ENCODE results near the gene GSTA4. TPM values are rescaled to one million over a fixed set of nuclear protein-coding genes. Genes with fewer than 3 reads are reported as not detected.
"Not testable (repeated sequence)": the region's sequence is repeated elsewhere in the genome, so short reads cannot be mapped to it uniquely, and the experiment has no call there.

The GSTA4 gene
- total RNA-seq, 1 donor from 2014 or later: 31.4 TPM

- no peak overlapping the region for H3K27ac Mint-ChIP-seq (ENCODE audit: unreplicated experiment)
- no peaks in the 10 kb centered on the region for H3K36me3 Mint-ChIP-seq (ENCODE audit: low read depth)
- H3K4me1 Mint-ChIP-seq (ENCODE audit: low read depth): peaks cover 3% of the 10 kb centered on the region
- no peaks in the 10 kb centered on the region for H3K9me3 Mint-ChIP-seq (ENCODE audit: low read depth)
- TF ChIP-seq CTCF (IDR thresholded peaks at IDR 0.05): no peak
- no peak overlapping the region for H3K4me3 Mint-ChIP-seq (ENCODE audit: unreplicated experiment)
- no peak for DNase-seq (ENCODE audit: low spot score)
- H3K27me3 Mint-ChIP-seq (ENCODE audit: low read depth): peaks cover 4% of the 10 kb centered on the region
These were observed 36.4 kb downstream of the GSTA4 start for GRCh38 chr6:52958546-52959255.

- H3K4me1 Mint-ChIP-seq (ENCODE audit: low read depth): peaks cover under 1% of the 10 kb centered on the region
These were observed 39.2 kb downstream of the GSTA4 start for GRCh38 chr6:52955871-52956270.

GRCh38 chr6:52953911-52954839, 40.9 kb downstream of the GSTA4 start:
- Mint-ChIP-seq H3K4me3 (ENCODE audit: unreplicated experiment) (no peak overlapping the region), H3K27ac (ENCODE audit: unreplicated experiment) (no peak overlapping the region), H3K27me3 (ENCODE audit: low read depth) (peaks cover 12% of the 10 kb centered on the region), H3K36me3 (ENCODE audit: low read depth) (no peaks in the 10 kb centered on the region), H3K4me1 (ENCODE audit: low read depth) (no peaks in the 10 kb centered on the region), H3K9me3 (ENCODE audit: low read depth) (no peaks in the 10 kb centered on the region)
- no peak for DNase-seq (ENCODE audit: low spot score)
- no peak for TF ChIP-seq CTCF (IDR thresholded peaks at IDR 0.05)

More at GRCh38 chr6:52955871-52956270, 39.2 kb downstream of the GSTA4 start:
- H3K27me3 Mint-ChIP-seq (ENCODE audit: low read depth): peaks cover 4% of the 10 kb centered on the region
- no peak overlapping the region for H3K4me3 Mint-ChIP-seq (ENCODE audit: unreplicated experiment)
- TF ChIP-seq CTCF (IDR thresholded peaks at IDR 0.05): no peak
- no peak for DNase-seq (ENCODE audit: low spot score)
- H3K27ac Mint-ChIP-seq (ENCODE audit: unreplicated experiment): no peak overlapping the region
- no peaks in the 10 kb centered on the region for H3K9me3 Mint-ChIP-seq (ENCODE audit: low read depth)
- H3K36me3 Mint-ChIP-seq (ENCODE audit: low read depth): no peaks in the 10 kb centered on the region

GRCh38 chr6:52946306-52946705, 48.8 kb downstream of the GSTA4 start:
- TF ChIP-seq CTCF (IDR thresholded peaks at IDR 0.05): no peak
- Mint-ChIP-seq H3K36me3 (ENCODE audit: low read depth) (no peaks in the 10 kb centered on the region), H3K9me3 (ENCODE audit: low read depth) (no peaks in the 10 kb centered on the region), H3K4me3 (ENCODE audit: unreplicated experiment) (no peak overlapping the region), H3K27ac (ENCODE audit: unreplicated experiment) (no peak overlapping the region), H3K27me3 (ENCODE audit: low read depth) (peaks cover 21% of the 10 kb centered on the region), H3K4me1 (ENCODE audit: low read depth) (no peaks in the 10 kb centered on the region)
- no peak for DNase-seq (ENCODE audit: low spot score)

- H3K4me1 Mint-ChIP-seq (ENCODE audit: low read depth); H3K4me3 Mint-ChIP-seq (ENCODE audit: unreplicated experiment); H3K27ac Mint-ChIP-seq (ENCODE audit: unreplicated experiment); H3K36me3 Mint-ChIP-seq (ENCODE audit: low read depth); H3K9me3 Mint-ChIP-seq (ENCODE audit: low read depth); DNase-seq (ENCODE audit: low spot score): not testable (repeated sequence)
- H3K27me3 Mint-ChIP-seq (ENCODE audit: low read depth): peaks cover 11% of the 10 kb centered on the region
These were observed 52.3 kb downstream of the GSTA4 start for GRCh38 chr6:52942821-52943220.
